HL-60 (cell line): Measurements from ENCODE around the gene SMARCE1.
"Not testable (repeated sequence)": the region's sequence is repeated elsewhere in the genome, so short reads cannot be mapped to it uniquely, and the experiment has no call there.

Source experiments
- DNase-seq, 2 experiments: peaks; one replicate each; pipeline ENCODE4 v3.0.0-alpha.2; 2010 to 2020; ENCODE audit warnings: low read depth in 1 of 2, low spot score in 1 of 2
- H3K27ac ChIP-seq: fragments of 250-450 bp; sonication (Bioruptor Pico); replicated peaks from 2 replicates; pipeline ENCODE4 v1.5.1; 2020; ENCODE audit warnings: mild to moderate bottlenecking, moderate library complexity
- H3K27me3 ChIP-seq: fragments of 250-450 bp; sonication (Bioruptor Pico); 2 replicates; pipeline ENCODE4 v1.5.1; 2021; ENCODE audit warnings: mild to moderate bottlenecking, moderate library complexity; ENCODE audit not compliant: insufficient read depth, poor library complexity, severe bottlenecking
- H3K4me3 ChIP-seq: replicated peaks from 2 replicates; pipeline ENCODE4 v1.5.1; 2011; ENCODE audit warnings: mild to moderate bottlenecking, control low read depth, low read length; ENCODE audit not compliant: insufficient read depth
- CTCF ChIP-seq: IDR thresholded peaks from one replicate; pipeline ENCODE4 v1.5.1; 2011; ENCODE audit warnings: low read length, control low read depth, inconsistent platforms; ENCODE audit not compliant: insufficient read depth
- GABPA ChIP-seq: IDR thresholded peaks from 2 replicates; pipeline ENCODE4 v1.6.1; 2012; ENCODE audit warnings: low read depth
- POLR2AphosphoS5 ChIP-seq: IDR thresholded peaks from 2 replicates; pipeline ENCODE4 v1.6.1; 2012; ENCODE audit warnings: low read depth
- REST ChIP-seq: IDR thresholded peaks from 2 replicates; pipeline ENCODE4 v1.6.1; 2012; ENCODE audit warnings: low read depth; ENCODE audit not compliant: insufficient replicate concordance
- SPI1 ChIP-seq: IDR thresholded peaks from 2 replicates; pipeline ENCODE4 v1.6.1; 2012; ENCODE audit warnings: low read depth, mild to moderate bottlenecking, borderline replicate concordance

Gene SMARCE1

GRCh38 chr17:40588552-40588951 lies 59.1 kb downstream of the SMARCE1 start:
- no peaks in the 10 kb centered on the region for H3K27me3 ChIP-seq

GRCh38 chr17:40586264-40586663 lies 61.4 kb downstream of the SMARCE1 start:
- DNase-seq, H3K4me3 ChIP-seq, H3K27ac ChIP-seq: not testable (repeated sequence)

More at GRCh38 chr17:40588552-40588951, 59.1 kb downstream of the SMARCE1 start:
- DNase-seq = no peak
- TF ChIP-seq GABPA = no peak
- TF ChIP-seq POLR2AphosphoS5 = no peak
- no peak for TF ChIP-seq CTCF
- TF ChIP-seq REST = no peak
- no peak for TF ChIP-seq SPI1
- no peak overlapping the region for H3K4me3 ChIP-seq
- no peak overlapping the region for H3K27ac ChIP-seq

GRCh38 chr17:40584950-40585349 lies 62.7 kb downstream of the SMARCE1 start:
- H3K27me3 ChIP-seq, H3K27ac ChIP-seq, DNase-seq, H3K4me3 ChIP-seq: not testable (repeated sequence)
- peak; percentile 4; the same call in 1 of the 2 replicates for TF ChIP-seq SPI1

More at GRCh38 chr17:40586264-40586663, 61.4 kb downstream of the SMARCE1 start:
- not testable (repeated sequence) for H3K27me3 ChIP-seq

GRCh38 chr17:40582328-40582901 lies 65.2 kb downstream of the SMARCE1 start:
- peak; percentile 27 to 96 for DNase-seq
- Histone ChIP-seq H3K4me3 (no peak overlapping the region; the same call in 1 of the 2 replicates), H3K27me3 (no peaks in the 10 kb centered on the region), H3K27ac (peak overlapping the region; percentile 72)
- TF ChIP-seq REST (no peak), SPI1 (peak; percentile 75), GABPA (no peak), CTCF (no peak), POLR2AphosphoS5 (peak; percentile 65)

GRCh38 chr17:40580140-40580539 lies 67.5 kb downstream of the SMARCE1 start:
- H3K4me3 ChIP-seq = no peak overlapping the region
- no peak overlapping the region for H3K27ac ChIP-seq
- TF ChIP-seq SPI1 (no peak), REST (no peak), GABPA (no peak), CTCF (no peak)
- no peaks in the 10 kb centered on the region for H3K27me3 ChIP-seq
- no peak for DNase-seq
